ENCODE measurements around the gene PRX. TPM values are rescaled to one million over a fixed set of nuclear protein-coding genes. Genes with fewer than 3 reads are reported as not detected.

Gene PRX
- total and polyA plus RNA-seq, 9 of the 15 experiments (the other 6 are each of a cell fraction or from before 2014, with no cell fraction given), result 0.65 to 3.5 (median 1.7) TPM; not detected in 2

DNA sequence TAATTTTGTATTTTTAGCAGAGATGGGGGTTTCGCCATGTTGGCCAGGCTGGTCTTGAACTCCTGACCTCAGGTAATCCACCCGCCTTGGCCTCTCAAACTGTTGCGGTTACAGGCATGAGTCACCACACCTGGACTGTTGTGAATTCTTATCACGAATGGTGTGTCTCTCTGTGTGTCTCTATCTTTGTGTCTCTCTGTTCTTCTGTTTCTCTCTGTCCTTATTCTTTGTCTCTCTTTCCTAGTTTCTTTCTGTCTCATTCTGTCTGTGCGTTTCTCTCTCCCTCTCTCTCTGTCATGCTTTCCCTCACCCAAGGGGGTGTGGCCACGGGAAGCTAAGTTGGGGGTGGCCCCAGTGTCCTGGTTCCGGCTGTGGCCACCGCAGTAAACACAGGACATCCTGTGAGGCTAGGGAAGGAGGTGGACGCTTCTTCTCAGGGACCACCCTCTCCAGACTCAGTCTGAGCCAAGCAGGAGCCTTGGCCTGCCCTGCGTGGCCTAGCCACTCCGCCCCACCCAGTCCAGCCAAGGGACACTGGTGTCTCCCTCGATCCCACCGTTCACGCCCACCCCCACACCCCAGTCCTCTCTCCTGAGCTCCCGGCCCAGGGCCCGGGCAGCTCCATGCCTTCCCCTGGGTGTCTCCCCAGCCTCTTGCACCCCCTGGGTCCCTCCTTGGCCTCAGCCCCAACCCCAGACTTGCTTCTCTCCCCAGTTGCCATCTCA, 3.9 kb upstream of the PRX start (continued):
- TF ChIP-seq, protein P1, sequence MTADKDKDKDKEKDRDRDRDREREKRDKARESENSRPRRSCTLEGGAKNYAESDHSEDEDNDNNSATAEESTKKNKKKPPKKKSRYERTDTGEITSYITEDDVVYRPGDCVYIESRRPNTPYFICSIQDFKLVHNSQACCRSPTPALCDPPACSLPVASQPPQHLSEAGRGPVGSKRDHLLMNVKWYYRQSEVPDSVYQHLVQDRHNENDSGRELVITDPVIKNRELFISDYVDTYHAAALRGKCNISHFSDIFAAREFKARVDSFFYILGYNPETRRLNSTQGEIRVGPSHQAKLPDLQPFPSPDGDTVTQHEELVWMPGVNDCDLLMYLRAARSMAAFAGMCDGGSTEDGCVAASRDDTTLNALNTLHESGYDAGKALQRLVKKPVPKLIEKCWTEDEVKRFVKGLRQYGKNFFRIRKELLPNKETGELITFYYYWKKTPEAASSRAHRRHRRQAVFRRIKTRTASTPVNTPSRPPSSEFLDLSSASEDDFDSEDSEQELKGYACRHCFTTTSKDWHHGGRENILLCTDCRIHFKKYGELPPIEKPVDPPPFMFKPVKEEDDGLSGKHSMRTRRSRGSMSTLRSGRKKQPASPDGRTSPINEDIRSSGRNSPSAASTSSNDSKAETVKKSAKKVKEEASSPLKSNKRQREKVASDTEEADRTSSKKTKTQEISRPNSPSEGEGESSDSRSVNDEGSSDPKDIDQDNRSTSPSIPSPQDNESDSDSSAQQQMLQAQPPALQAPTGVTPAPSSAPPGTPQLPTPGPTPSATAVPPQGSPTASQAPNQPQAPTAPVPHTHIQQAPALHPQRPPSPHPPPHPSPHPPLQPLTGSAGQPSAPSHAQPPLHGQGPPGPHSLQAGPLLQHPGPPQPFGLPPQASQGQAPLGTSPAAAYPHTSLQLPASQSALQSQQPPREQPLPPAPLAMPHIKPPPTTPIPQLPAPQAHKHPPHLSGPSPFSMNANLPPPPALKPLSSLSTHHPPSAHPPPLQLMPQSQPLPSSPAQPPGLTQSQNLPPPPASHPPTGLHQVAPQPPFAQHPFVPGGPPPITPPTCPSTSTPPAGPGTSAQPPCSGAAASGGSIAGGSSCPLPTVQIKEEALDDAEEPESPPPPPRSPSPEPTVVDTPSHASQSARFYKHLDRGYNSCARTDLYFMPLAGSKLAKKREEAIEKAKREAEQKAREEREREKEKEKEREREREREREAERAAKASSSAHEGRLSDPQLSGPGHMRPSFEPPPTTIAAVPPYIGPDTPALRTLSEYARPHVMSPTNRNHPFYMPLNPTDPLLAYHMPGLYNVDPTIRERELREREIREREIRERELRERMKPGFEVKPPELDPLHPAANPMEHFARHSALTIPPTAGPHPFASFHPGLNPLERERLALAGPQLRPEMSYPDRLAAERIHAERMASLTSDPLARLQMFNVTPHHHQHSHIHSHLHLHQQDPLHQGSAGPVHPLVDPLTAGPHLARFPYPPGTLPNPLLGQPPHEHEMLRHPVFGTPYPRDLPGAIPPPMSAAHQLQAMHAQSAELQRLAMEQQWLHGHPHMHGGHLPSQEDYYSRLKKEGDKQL (CRISPR knock-in tag; IDR thresholded peaks at IDR 0.05; ENCODE audit: borderline replicate concordance), result no peak
- TF ChIP-seq MEIS2 (IDR thresholded peaks at IDR 0.05; ENCODE audit: partially characterized antibody) (no peak), SUPT5H (IDR thresholded peaks at IDR 0.05) (peak; percentile 73), MAFF (IDR thresholded peaks at IDR 0.05; ENCODE audit: low read length) (no peak), TRIM24 (IDR thresholded peaks at IDR 0.05) (peak; percentile 61 to 71), ARID2 (IDR thresholded peaks at IDR 0.05) (peak; percentile 71; the same call in 1 of the 2 replicates), LEF1 (IDR thresholded peaks at IDR 0.05) (peak; percentile 93), ZNF77 (CRISPR knock-in tag; IDR thresholded peaks at IDR 0.05) (no peak), RBM25 (IDR thresholded peaks at IDR 0.05; ENCODE audit: low read depth, low read length, severe bottlenecking) (no peak), FUS (optimal IDR thresholded peaks at IDR 0.05; ENCODE audit: low read depth, low read length) (no peak), JUN (IDR thresholded peaks at IDR 0.05; ENCODE audit: borderline replicate concordance, low read depth, low read length) (peak; percentile 89), JUN (CRISPR knock-in tag; IDR thresholded peaks at IDR 0.05; ENCODE audit: borderline replicate concordance) (no peak; the same call in 1 of the 2 replicates), KLF16 (IDR thresholded peaks at IDR 0.05) (peak; percentile 25; the same call in 1 of the 2 replicates), MAZ (CRISPR knock-in tag; conservative IDR thresholded peaks at IDR 0.05 in 1 of 2, IDR thresholded peaks at IDR 0.05 in 1 of 2) (peak in 1 of 2 experiments; percentile 48; a peak in 3 of 4 replicates), EZH2 (IDR thresholded peaks at IDR 0.05; ENCODE audit: borderline replicate concordance, low read depth, low read length) (no peak), BCOR (IDR thresholded peaks at IDR 0.05) (peak; percentile 86), SPI1 (IDR thresholded peaks at IDR 0.05; ENCODE audit: borderline replicate concordance, low read depth, low read length) (no peak), RBM14 (IDR thresholded peaks at IDR 0.05; ENCODE audit: borderline replicate concordance, insufficient read depth, low read depth, low read length) (no peak), HMG20B (CRISPR knock-in tag; IDR thresholded peaks at IDR 0.05) (no peak), ZNF444 (CRISPR knock-in tag; IDR thresholded peaks at IDR 0.05) (no peak)
- TF ChIP-seq, protein P2, sequence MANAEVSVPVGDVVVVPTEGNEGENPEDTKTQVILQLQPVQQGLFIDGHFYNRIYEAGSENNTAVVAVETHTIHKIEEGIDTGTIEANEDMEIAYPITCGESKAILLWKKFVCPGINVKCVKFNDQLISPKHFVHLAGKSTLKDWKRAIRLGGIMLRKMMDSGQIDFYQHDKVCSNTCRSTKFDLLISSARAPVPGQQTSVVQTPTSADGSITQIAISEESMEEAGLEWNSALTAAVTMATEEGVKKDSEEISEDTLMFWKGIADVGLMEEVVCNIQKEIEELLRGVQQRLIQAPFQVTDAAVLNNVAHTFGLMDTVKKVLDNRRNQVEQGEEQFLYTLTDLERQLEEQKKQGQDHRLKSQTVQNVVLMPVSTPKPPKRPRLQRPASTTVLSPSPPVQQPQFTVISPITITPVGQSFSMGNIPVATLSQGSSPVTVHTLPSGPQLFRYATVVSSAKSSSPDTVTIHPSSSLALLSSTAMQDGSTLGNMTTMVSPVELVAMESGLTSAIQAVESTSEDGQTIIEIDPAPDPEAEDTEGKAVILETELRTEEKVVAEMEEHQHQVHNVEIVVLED (CRISPR knock-in tag; IDR thresholded peaks at IDR 0.05), result no peak
